Psoas muscle (tissue), 8 donors: Measurements from ENCODE around the gene SETBP1. TPM values are rescaled to one million over a fixed set of nuclear protein-coding genes. Genes with fewer than 3 reads are reported as not detected.

Experiments
- ATAC-seq, 4 donors: fragments of 200-7000 bp; cut with Tn5 transposase; one replicate each; pipeline ENCODE4 v1.9.1; 2020; ENCODE audit warnings: moderate library complexity in 3 of 4, mild to moderate bottlenecking in 2 of 4
- DNase-seq, 2 donors: peaks; one replicate each; pipeline ENCODE4 v3.0.0-alpha.2; 2020
- H3K27ac ChIP-seq: fragments of 200-600 bp; one replicate; pipeline ENCODE4 v1.8.0; 2022
- H3K27me3 ChIP-seq, 3 donors: fragments of 200-600 bp in 1 of 3; one replicate each; pipeline versions ENCODE4 v1.6.1 to v1.8.0; 2013 to 2022; ENCODE audit warnings: low read length in 2 of 3, mild to moderate bottlenecking in 2 of 3, moderate library complexity in 1 of 3; ENCODE audit not compliant: insufficient read depth in 3 of 3
- H3K36me3 ChIP-seq, 2 donors: fragments of 200-600 bp in 1 of 2; one replicate each; pipeline versions ENCODE4 v1.6.1 to v1.8.0; 2013 to 2022; ENCODE audit warnings: low read depth in 1 of 2, mild to moderate bottlenecking in 1 of 2, moderate library complexity in 1 of 2; ENCODE audit not compliant: insufficient read depth in 1 of 2
- H3K4me1 ChIP-seq: fragments of 200-600 bp; one replicate; pipeline ENCODE4 v1.8.0; 2022
- H3K4me3 ChIP-seq: fragments of 200-600 bp; one replicate; pipeline ENCODE4 v1.8.0; 2022; ENCODE audit warnings: mild to moderate bottlenecking
- H3K9me3 ChIP-seq: fragments of 200-600 bp; one replicate; pipeline ENCODE4 v1.8.0; 2022
- WGBS, 3 donors: extraction: QIAGEN DNeasy Blood & Tissue Kit; methylation state at CpG; one replicate each; pipeline versions ENCODE4 v1.1.6 to v1.1.7; 2013; 5-methylcytosine and 5-hydroxymethylcytosine counted together
- intact Hi-C, 2 donors: fragments of 100-400 bp; cut with DNase I; formaldehyde crosslinking; loops; one replicate each; pipeline versions ENCODE4 v1.11.0 to v1.14.2; 2022
- polyA plus RNA-seq, 3 donors: library from polyadenylated mRNA; stranded (reverse); fragments of 200-250 nt; gene quantifications; one replicate each; pipeline ENCODE4 v1.2.3, GENCODE V29; 2013
- total RNA-seq, 4 donors: library from RNA; stranded (reverse); fragmentation: NEBNext Ultra II Directional in 2 of 4; extraction: Animal tissue kit (Norgen Biotek cat#: 25700) in 2 of 4; gene quantifications; one replicate each; pipeline versions ENCODE4 v1.2.1 to v1.2.4, GENCODE V29; 2021 to 2023
- TF ChIP-seq, protein P1 (sequence below): fragments of 200-600 bp; IDR thresholded peaks from one replicate; pipeline ENCODE4 v1.8.0; 2022; ENCODE audit warnings: antibody characterized with exemption
- donor health status: healthy with polysubstance abuse.
- donor health status: DM: no; HTN: no; CAD: no; lungs with moderate emphysema.
- donor health status: Bipolar disorder and iron deficiency.
- donor health status: healthy.
- donor health status: DM: yes; HTN: yes; CAD: no.
- donor health status: DM: no; HTN: no; CAD: no.
- donor health status: DM: no; HTN: no; CAD: no.
- donor health status: DM: yes; HTN: yes; CAD: no.

Gene SETBP1
- total and polyA plus RNA-seq, 7 donors = 0.61 to 21.0 (median 10.5) TPM

DNA sequence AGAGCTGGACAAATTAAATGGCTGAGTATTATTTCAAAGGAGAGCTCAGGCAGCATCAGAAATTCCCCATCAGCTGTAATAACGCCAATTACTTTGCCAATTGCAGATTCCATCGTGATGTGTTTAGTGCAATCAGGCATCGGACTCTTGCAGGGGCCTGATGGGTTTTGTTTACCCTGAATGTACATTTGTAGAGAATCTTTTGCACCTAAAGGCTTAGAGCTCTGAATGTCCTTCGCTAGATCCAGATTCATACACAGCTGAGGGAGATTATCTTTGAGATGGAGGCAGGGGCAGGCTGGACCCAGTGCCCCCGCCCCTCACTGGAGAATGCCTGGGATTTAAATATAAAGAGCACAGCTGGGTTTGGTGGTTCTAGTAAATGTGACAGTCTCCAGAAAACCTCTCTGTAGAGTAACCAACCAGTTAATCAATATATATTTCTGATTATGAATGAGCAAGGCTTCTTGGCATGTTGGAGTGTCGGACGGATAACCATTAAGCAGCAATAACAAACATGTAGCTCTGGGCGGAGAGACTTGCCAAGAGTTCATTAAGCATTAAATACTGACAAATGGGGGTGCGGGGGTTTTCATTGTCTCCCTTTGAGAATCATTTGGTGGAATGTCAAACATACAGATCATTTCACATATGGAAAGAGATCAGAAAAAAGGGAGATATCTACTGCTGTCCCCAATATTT, 200.9 kb downstream of the SETBP1 start:
- intact Hi-C loops = no loop called here
- Histone ChIP-seq H3K27me3 (no peaks in the 10 kb centered on the region), H3K4me3 (no peak overlapping the region), H3K36me3 (no peaks in the 10 kb centered on the region), H3K4me1 (peaks cover 46% of the 10 kb centered on the region), H3K27ac (peak overlapping the region; percentile 6), H3K9me3 (no peaks in the 10 kb centered on the region)
- DNase-seq = no peak
- TF ChIP-seq, protein P1, sequence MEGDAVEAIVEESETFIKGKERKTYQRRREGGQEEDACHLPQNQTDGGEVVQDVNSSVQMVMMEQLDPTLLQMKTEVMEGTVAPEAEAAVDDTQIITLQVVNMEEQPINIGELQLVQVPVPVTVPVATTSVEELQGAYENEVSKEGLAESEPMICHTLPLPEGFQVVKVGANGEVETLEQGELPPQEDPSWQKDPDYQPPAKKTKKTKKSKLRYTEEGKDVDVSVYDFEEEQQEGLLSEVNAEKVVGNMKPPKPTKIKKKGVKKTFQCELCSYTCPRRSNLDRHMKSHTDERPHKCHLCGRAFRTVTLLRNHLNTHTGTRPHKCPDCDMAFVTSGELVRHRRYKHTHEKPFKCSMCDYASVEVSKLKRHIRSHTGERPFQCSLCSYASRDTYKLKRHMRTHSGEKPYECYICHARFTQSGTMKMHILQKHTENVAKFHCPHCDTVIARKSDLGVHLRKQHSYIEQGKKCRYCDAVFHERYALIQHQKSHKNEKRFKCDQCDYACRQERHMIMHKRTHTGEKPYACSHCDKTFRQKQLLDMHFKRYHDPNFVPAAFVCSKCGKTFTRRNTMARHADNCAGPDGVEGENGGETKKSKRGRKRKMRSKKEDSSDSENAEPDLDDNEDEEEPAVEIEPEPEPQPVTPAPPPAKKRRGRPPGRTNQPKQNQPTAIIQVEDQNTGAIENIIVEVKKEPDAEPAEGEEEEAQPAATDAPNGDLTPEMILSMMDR = no peak
- WGBS, 3 donors = 60 to 72% (median 66%) methylated on average over 9 of the region's 9 CpGs
- ATAC-seq = no peak

DNA sequence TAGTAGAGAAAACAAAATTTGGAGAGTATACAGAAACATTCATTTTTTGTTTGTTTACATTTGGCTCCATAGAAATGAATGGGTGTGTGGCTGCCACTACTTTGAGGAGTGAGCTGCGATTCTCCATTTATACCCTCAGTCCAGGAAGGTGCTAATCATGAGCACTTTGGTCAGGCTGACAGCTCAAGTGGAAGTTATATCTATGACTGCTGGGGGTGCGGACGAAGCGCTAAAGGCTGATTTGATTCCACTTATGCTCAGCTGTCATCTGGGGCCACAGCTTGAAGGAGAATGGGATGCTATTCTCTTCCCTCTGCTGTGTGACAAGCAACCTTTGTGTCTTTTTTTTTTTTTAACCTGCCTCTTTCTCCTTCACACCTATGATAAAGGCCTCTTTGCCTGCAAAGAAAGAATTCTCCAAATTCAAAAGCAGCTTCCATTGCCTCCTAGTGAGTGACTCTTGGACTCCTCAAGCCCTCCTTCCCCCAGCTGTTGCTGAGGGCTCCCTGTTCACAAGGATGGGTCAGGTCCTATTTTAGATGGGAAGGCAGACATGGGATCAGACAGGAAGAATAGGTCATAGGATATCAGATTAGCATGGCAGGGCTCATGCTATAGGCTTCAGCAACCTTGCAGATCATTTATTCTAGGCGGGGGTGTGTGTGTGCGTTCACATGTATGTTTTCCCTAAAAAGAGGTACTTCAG, 201.6 kb downstream of the SETBP1 start:
- ATAC-seq (peak; percentile 55 to 70 (median 64)), DNase-seq (no peak)
- Histone ChIP-seq H3K4me3 (no peak overlapping the region), H3K4me1 (peaks cover 53% of the 10 kb centered on the region), H3K27ac (peak overlapping the region; percentile 6), H3K36me3 (no peaks in the 10 kb centered on the region), H3K27me3 (no peaks in the 10 kb centered on the region), H3K9me3 (no peaks in the 10 kb centered on the region)
- TF ChIP-seq, protein P1 = no peak
- intact Hi-C loops = no loop called here
- 70 to 86% (median 72%) methylated on average over 6 of the region's 6 CpGs for WGBS, 3 donors

- Histone ChIP-seq H3K4me1 (peaks cover 54% of the 10 kb centered on the region), H3K27me3 (no peaks in the 10 kb centered on the region), H3K36me3 (no peaks in the 10 kb centered on the region), H3K9me3 (no peaks in the 10 kb centered on the region), H3K27ac (no peak overlapping the region), H3K4me3 (no peak overlapping the region)
- intact Hi-C loops = no loop called here
- WGBS, 3 donors = 91 to 95% (median 91%) methylated on average over 4 of the region's 4 CpGs
- TF ChIP-seq, protein P1 = no peak
- no peak for DNase-seq
- no peak for ATAC-seq
Observed at GRCh38 chr18:44883671-44884070, 203.0 kb downstream of the SETBP1 start.

- peaks cover 52% of the 10 kb centered on the region for H3K4me1 ChIP-seq
- ATAC-seq (no peak), DNase-seq (no peak)
- H3K36me3 ChIP-seq = no peaks in the 10 kb centered on the region
- TF ChIP-seq, protein P1 = no peak
- no peaks in the 10 kb centered on the region for H3K9me3 ChIP-seq
- no peak overlapping the region for H3K4me3 ChIP-seq
- intact Hi-C loops = no loop called here
- no peaks in the 10 kb centered on the region for H3K27me3 ChIP-seq
- no peak overlapping the region for H3K27ac ChIP-seq
Observed at GRCh38 chr18:44884431-44884830, 203.7 kb downstream of the SETBP1 start.
